Measurements from ENCODE around the gene PRKN.

Gene PRKN

GRCh38 chr6:161743509-161744178, 983.9 kb downstream of the PRKN start:
- no peak for DNase-seq

- no peak for DNase-seq
These were observed 987.1 kb downstream of the PRKN start for GRCh38 chr6:161740486-161740885.

DNA sequence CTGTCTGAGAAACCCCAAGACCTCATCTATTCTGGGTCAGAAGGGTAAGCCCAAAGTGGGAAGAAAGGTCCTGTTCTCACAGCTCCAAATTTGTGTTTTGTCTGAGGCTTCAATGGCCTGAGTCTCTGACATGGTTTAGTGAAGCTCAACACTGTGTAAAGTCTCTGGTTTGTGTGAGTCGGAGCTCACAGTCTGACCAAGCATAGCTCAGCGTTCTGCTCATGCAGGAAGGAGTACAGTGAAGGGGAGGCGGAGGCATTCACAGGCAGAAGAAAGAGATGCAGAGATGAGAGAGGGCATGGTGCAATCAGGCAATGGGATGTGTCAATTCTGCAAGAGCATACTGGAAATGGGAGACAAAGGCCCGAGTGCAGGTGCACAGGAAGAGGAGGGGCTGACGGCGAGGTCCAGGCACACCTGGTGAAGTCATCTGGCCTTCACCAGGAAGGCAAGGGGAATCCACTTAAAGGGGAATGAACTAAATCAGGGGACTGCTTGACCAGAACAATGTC, 990.7 kb downstream of the PRKN start:
- DNase-seq: no peak

DNA sequence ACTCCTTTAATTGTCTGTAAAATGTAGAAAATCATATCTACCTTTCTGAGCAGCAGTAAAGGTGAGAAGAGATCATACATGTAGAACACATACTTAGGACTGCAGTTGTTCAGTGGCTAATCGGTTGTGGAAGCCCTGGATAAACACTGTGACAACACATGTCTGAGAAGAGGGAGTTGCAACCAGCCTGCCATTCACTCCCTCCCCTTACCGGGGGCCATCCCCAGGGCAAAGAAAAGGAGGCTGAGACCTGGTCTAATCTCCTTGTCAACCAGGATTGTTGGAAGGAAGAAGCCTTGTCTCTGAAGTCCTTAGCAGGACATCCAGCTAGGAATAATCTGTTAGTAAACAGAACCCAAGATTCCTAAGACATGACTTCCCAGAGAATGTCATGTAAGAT, 991.2 kb downstream of the PRKN start:
- no peak for DNase-seq

DNA sequence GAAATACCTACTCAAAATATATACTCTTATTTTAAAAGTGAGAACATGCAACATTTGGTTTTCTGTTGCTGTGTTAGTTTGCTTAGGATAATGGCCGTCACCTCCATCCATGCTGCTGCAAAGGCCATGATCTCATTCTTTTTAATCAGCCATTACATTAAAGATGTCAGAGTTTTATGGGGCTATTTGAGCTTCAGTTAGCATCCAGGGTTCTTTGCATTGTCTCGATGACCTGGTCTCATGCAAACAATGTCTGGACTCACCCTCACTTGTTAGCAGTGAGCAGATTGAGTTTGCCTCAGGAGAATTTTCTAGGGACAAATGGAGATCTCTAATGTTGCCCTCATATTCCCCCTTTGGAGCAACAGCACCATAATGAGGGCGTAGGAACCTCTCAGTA, 995.0 kb downstream of the PRKN start:
- no peak for DNase-seq

GRCh38 chr6:161727083-161727833, 1000.3 kb downstream of the PRKN start:
- DNase-seq: no peak

DNA sequence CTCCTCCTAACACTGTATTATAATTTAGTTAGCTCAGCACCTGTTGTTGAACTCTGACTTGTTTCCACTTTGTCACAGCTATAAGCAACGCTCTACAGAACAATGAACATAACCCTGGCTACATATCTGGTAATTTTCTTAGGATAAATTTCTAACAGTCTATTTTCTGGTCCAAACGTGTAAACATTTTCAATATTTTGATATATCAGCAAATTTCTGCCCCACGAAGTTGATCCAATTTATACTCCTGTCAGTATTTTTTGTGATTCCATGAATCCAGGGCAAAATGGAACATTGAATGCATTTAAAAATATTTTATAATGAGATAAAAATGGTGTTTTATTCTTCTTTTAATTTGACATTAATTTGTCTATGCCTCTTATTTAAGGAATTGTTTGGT, 1005.2 kb downstream of the PRKN start:
- DNase-seq: no peak

DNA sequence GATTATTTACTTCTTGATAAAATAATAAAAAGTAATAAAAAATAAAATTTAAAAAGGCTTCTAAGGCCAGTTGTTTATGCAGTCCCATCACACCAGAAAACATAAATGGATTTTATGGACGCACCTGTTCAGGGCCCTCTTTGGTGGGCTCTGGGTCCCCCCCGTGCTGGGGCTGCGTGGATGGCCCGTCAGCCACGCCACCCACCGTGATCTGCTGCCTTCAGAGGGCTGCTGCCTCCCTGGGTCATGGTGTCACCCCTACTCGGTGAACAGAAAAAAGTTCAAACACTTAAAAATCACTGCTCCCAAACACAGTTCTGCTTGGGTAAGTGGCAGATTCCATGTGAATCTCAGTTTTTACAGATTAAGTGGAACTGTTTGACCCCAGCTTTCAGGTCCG, 1006.1 kb downstream of the PRKN start:
- DNase-seq: no peak

DNA sequence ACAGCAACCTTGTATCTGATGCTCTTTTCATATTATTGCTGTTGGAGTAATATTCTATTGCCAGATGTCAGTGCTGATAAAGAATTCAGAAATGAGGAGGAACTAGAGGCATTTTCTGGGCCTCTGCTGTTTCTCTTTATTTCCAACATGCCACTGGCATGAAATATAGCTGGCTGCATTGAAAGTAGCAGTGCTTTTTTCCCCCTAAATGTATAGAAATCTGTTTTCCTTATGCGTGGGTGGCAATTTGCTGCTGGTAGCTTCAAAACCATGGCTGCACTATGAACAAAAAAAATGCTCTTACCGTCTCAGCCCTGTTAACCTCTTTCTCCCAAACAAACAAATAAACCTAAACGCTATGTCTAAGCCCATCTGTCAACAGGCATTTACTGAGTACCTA, 1011.4 kb downstream of the PRKN start:
- no peak for DNase-seq

- DNase-seq: no peak
These were observed 1015.6 kb downstream of the PRKN start for GRCh38 chr6:161711938-161712337.

GRCh38 chr6:161711515-161711914, 1016.1 kb downstream of the PRKN start:
- DNase-seq: no peak

GRCh38 chr6:161710698-161711097, 1016.9 kb downstream of the PRKN start:
- no peak for DNase-seq

DNA sequence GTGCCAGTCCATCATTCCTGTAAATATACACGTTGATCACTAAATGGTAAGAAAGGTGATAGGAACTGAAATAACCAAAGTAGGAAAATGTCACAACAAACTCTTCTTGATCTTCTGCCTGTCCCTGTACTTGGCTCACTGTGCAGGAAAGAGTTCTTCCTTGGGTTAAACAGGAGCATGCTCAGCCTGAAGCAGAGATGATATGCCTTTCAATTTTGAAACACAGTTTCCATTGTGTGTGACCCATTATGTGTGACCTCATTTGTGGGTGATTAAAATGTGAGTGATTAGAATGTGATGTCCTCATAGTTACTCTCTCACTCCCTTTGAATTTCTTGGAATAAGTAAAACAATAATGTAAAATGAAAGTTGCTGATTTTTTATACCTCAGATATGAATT, 1026.5 kb downstream of the PRKN start:
- no peak for DNase-seq

DNA sequence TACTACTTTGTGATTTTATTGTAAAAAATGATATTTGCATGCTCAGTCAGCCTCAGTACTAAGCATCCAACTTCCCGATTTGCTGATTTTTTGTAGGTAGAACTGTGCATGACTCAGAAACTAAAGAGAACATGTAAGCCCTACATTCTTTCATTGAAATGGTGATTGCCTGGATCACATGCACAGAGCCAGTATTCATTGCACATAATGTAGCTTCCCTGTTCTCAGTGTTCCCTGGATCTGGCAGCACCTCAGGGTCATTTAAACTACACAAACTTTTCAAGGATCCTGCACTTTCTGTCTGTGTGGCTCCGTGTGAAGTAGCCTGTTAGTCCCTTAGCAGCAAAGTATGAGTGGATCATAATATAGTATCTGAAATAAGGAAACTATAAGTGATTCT, 1030.8 kb downstream of the PRKN start:
- DNase-seq: no peak

DNA sequence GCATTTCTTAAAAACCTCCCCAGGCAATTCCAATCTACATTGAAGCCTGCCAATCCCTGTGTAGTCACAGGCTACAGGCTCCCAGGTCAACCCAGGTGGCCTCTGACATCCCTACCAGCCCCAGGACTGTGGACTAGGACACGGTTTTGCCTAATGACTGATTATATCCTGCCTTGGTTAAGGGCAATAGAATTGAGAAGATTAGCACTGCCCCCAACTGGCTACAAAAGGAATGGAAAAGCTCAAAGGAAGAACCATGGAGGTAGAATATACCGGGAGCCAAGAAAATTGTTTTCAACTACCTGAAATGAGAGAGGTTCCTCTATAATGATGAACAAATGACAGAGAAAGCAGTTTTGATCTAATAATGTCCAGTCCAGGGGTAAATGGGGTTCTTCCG, 1032.6 kb downstream of the PRKN start:
- no peak for DNase-seq

GRCh38 chr6:161686655-161687054, 1040.9 kb downstream of the PRKN start:
- no peak for DNase-seq

- DNase-seq: no peak
These were observed 1042.7 kb downstream of the PRKN start for GRCh38 chr6:161684731-161685475.

DNA sequence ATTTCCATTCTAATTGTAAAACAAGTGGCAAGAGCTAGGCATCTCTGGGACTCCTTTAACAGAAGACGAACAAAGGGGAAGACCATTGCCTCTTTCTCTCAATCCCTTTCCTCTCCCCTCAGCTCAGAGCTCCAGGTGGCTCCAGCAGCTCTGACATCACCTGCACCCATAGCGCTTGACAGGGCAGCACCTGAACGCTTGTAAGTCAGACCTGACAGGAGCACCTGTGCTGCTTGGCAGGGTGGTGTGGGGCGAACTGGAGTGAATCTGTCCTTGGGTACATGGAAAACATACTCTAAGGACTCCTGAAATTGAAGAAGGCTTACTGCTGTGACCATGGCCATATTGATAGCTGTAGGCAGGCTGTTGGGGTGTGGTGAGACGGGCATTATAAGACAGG, 1044.2 kb downstream of the PRKN start:
- DNase-seq: no peak

- no peak for DNase-seq
These were observed 1044.6 kb downstream of the PRKN start for GRCh38 chr6:161682982-161683381.

- no peak for DNase-seq
These were observed 1047.5 kb downstream of the PRKN start for GRCh38 chr6:161679980-161680538.

GRCh38 chr6:161677188-161677587, 1050.4 kb downstream of the PRKN start:
- no peak for DNase-seq

GRCh38 chr6:161676586-161676985, 1051.0 kb downstream of the PRKN start:
- DNase-seq: no peak

GRCh38 chr6:161674930-161675682, 1052.5 kb downstream of the PRKN start:
- DNase-seq: no peak

Measured in CD4-positive, alpha-beta T cell treated with Interleukin-17A for 4 hours (primary cell).